NCI-H1105 treated with DMSO at 0.1 percent for 48 hours (cell line): Measurements from ENCODE around the gene RGS7.
"Not testable (repeated sequence)": the region's sequence is repeated elsewhere in the genome, so short reads cannot be mapped to it uniquely, and the experiment has no call there.

Experiments used
- DNase-seq: peaks from one replicate; lab custom pipeline; 2025; lab: John Stamatoyannopoulos, UW

RGS7 gene

GRCh38 chr1:240912821-240913220 lies 444.2 kb downstream of the RGS7 start:
- no peak for DNase-seq

GRCh38 chr1:240909701-240910457 lies 447.1 kb downstream of the RGS7 start:
- no peak for DNase-seq

DNA sequence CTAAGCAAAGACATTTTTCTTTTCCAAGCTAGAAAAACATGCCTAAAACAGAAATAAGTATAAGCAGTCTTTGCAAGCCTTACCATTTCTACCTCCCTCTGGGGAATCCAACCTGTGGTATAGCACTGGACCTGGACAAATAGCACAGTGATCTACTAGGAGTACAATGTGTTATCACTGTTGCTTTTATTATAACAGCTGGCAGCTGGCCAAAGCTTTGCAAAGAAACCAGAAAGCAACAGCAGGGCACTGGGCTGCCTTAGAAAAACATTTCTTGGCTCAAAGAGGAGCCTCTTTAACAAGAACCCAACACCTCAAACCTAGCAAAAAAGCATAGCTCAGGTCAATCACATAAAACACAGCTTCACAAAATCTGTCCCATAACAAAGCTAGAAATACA lies 450.5 kb downstream of the RGS7 start:
- peak; percentile 37 for DNase-seq

DNA sequence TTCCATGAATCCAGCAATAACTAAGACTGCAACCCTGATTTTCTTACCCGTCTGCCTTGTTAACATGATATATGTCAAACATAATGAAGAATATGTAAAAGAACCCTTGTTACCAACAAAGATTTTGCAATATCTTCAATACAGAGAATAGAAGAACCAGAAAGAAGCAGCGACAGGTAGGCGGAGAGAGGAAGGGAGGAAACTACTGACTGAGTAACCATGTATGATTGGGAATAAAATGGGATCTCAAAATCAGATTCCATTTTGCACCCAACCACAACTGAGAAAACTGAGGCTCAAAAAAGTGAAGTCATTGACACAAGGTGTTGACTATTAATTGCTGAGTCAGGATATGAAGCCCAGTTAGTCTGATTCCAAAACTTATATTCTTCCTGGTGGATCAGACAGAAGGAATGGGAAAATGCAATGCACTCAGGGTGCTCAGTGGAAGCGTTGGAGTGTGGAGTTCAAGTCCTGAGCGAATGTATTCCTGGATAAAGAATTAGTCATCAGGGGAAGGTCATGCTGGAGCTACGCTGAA lies 451.7 kb downstream of the RGS7 start:
- no peak for DNase-seq

GRCh38 chr1:240895424-240895823 lies 461.6 kb downstream of the RGS7 start:
- not testable (repeated sequence) for DNase-seq

GRCh38 chr1:240888787-240889048 lies 468.3 kb downstream of the RGS7 start:
- no peak for DNase-seq

GRCh38 chr1:240888039-240888786 lies 468.8 kb downstream of the RGS7 start:
- peak; percentile 55 for DNase-seq

- DNase-seq = no peak
These were observed 473.5 kb downstream of the RGS7 start for GRCh38 chr1:240883490-240883889.

- DNase-seq = not testable (repeated sequence)
These were observed 474.2 kb downstream of the RGS7 start for GRCh38 chr1:240882656-240883308.

- no peak for DNase-seq
These were observed 478.4 kb downstream of the RGS7 start for GRCh38 chr1:240878631-240879030.

GRCh38 chr1:240877605-240878004 lies 479.4 kb downstream of the RGS7 start:
- no peak for DNase-seq

- no peak for DNase-seq
These were observed 480.9 kb downstream of the RGS7 start for GRCh38 chr1:240876071-240876470.

GRCh38 chr1:240869071-240869470 lies 487.9 kb downstream of the RGS7 start:
- DNase-seq = no peak

- DNase-seq = no peak
These were observed 490.3 kb downstream of the RGS7 start for GRCh38 chr1:240866724-240867123.

DNA sequence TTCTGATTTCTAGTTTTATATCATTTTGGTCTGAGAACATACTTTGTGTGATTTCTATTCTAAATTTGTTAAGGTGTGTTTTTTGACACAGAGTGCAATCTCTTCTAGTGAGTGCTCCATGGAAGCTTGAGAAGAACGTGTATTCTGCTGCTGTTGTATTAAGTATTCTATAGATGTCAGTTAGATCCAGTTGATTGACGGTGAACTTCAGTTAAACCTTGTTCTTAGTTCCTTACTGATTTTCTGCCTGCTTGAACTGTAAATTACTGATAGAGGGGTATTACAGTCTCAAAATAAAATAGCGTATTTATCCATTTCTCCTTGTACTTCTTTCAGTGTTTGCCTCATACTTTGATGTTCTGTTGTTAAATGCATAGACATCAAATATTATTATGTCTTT lies 497.0 kb downstream of the RGS7 start:
- no peak for DNase-seq

DNA sequence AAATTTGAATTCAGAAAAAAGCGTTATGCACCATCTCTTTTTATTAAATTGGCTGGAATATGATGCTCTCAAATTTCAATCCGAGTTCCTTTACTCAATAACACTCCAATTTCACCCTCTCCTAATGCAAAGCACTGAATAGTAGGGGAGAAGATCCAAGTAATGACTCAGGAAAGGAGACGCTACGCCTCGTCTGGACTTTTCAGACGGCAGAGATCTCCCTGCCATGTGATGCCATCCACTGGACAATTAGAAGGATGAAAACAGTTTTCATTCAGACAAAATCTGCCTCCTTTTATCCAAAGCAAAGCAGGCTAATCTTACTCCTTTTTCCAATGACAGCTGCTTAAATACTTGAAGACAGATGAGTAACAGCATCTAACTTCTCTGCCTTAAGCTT lies 502.6 kb downstream of the RGS7 start:
- DNase-seq = no peak

- no peak for DNase-seq
These were observed 509.7 kb downstream of the RGS7 start for GRCh38 chr1:240847325-240847724.

- no peak for DNase-seq
These were observed 512.5 kb downstream of the RGS7 start for GRCh38 chr1:240844486-240844885.

GRCh38 chr1:240843798-240844197 lies 513.2 kb downstream of the RGS7 start:
- DNase-seq = no peak

DNA sequence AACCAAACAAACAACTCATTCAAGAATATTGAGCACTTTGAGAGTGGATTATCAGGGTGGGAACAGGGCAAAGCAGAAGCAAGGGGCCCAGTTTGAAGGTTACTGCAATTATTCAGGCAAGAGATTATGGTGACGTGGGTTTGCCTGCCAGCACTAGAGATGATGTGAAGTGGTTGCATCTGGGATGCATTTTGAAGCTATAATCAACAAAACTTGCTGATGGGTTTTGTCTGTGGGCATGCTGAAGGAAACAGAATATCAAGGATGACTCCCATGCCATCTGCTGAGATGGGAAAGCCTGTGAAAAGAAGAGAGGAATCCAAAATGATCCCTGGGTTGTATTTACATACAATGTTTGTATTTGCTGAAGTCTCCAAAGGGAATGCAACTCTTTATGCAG lies 520.7 kb downstream of the RGS7 start:
- no peak for DNase-seq

DNA sequence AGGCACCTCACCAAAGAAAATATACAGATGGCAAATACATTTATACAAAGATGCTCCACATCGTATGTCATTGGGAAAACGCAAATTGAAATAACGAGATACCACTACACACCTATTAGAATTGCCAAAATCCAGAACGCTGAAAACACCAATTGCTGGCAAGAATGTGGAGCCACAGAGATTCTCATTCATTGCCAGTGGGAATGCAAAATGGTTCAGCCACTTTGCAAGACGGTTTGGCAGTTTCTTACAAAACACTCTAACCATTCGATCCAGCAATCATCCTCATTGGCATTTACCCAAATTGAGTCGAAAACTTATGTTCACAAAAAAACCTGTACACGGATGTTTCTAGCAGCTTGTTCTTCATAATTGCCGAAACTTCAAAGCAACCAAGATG lies 521.7 kb downstream of the RGS7 start:
- no peak for DNase-seq

GRCh38 chr1:240833075-240833474 lies 523.9 kb downstream of the RGS7 start:
- no peak for DNase-seq

DNA sequence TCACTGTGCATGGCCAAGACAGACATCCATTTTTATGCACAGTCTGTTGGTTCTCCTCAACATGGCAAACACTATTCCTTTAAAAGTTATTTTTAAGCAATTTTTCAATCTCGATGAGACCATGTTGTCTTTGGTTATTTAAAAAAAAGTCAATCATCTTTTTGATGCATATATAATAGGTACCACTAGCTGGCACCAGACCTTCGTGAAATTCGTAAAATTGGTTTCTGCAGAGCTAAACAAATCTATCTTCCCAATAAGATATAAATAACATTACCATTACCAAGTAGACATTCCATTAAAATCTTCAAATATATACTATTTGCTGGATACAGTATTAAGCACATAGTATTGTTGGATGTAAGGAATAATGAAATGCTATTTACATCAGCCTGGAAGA lies 525.1 kb downstream of the RGS7 start:
- no peak for DNase-seq
